SH-SY5Y (cell line): ENCODE results near the gene HOXA10.

ENCODE experiments used
- GATA2 ChIP-seq: IDR thresholded peaks from 2 replicates; pipeline ENCODE4 v1.6.1; 2011; ENCODE audit warnings: mild to moderate bottlenecking, low read depth, low read length
- GATA3 ChIP-seq: IDR thresholded peaks from 2 replicates; pipeline ENCODE4 v1.6.1; 2011; ENCODE audit warnings: low read depth, mild to moderate bottlenecking, low read length, moderate library complexity

DNA sequence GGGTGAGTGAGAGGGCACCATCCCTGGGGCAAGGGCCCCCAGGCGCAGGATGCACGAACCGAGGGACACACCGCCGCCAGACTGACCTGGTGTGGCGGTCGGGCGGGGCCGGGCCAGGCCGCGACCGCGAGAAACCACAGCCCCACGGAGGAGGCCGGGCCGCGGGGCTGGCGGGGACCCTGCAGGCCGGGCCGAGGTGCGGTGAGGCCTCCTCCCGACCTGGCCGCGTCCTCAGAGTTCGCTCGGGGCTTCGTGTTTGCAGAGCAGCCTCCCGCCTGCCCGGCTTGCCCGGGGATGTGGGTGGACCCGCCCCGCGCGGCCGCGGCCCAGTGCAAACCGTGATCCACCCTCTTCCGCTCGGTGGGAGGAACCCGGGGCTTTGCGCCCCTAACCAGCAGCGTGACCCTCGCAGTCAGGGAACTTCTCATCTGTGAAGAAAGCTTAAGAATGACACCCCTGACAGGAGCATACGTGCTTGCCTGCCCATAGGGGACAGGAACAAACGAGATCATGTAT lies 46.4 kb upstream of the HOXA10 start:
- TF ChIP-seq GATA2 (no peak), GATA3 (no peak)
